Brain microvascular endothelial cell (primary cell): ENCODE data around the gene PAX4.
A peak's percentile ranks its signal among the peaks of the same experiment; 100 is the strongest.

Experiments
- DNase-seq: peaks from one replicate; pipeline ENCODE4 v3.0.0-alpha.2; 2020
- H3K27ac ChIP-seq: fragments of 250-450 bp; sonication (Bioruptor Pico); 2 replicates; pipeline ENCODE4 v1.5.1; 2020; ENCODE audit warnings: mild to moderate bottlenecking, moderate library complexity
- H3K27me3 ChIP-seq: fragments of 250-450 bp; sonication (Bioruptor Pico); replicated peaks from 2 replicates; pipeline ENCODE4 v1.5.1; 2020; ENCODE audit warnings: mild to moderate bottlenecking
- H3K36me3 ChIP-seq: fragments of 250-450 bp; sonication (Bioruptor Pico); replicated peaks from 2 replicates; pipeline ENCODE4 v1.5.1; 2020; ENCODE audit warnings: mild to moderate bottlenecking
- H3K4me3 ChIP-seq: 2 replicates; pipeline ENCODE4 v1.5.1; 2011; ENCODE audit warnings: low read depth, mild to moderate bottlenecking, control low read depth, low read length, moderate library complexity
- in situ Hi-C: cut with HindIII; loops from 2 replicates; pipeline ENCODE4 v1.10.0; 2017; ENCODE audit warnings: low sequenced_read_pairs, low pct_ligation_motif_present
- TF ChIP-seq, protein P1 (sequence below): IDR thresholded peaks from 2 replicates; pipeline ENCODE4 v1.5.1; 2011; ENCODE audit warnings: low read depth, mild to moderate bottlenecking, moderate library complexity, low read length, control low read depth, inconsistent platforms; ENCODE audit errors: missing control alignments

Gene PAX4

DNA sequence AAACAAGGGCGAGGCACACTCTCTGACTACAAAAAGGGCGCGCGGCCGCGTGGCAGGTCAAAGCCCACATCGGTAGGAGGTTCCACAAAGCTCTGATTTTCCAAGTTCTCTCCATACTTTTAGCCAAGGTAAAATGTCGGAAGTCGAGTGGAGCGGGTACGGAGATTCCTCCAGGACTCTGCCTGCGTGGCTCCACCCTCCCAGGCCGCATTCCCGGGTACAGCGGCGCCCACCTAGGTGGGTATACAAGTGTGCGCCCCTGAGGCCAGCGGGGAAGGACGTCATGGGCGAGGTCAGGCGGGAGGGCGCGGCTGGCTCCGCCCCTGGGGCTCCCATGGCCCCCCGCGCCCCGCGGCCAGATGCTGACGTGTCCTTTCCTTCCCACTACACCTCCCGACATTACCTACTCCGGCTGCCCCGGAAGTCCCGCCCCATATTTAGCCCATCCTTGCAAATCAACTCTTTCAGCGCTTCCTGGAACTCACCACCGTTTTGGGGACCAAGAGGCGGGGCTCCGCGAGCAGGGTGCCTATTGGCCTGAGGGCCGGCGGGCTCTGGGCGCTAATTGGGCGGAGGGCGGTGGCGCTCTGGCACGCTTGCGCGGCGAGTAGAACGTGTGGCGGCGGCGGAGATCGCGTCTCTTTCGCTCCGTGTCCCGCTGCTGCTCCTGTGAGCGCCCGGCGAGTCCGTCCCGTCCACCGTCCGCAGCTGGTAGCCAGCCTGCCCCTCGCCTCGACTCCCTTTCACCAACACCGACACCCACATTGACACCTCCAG is 33.8 kb upstream of the PAX4 start, which contains the start of gene SND1:
Gene SND1 (plus strand): TSS at position 639 of the 777 bp plus-strand sequence. CDS start 180 bp downstream, outside the sequence.
- peak within 1 kb of the TSS; percentile 81 for H3K4me3 ChIP-seq
- TF ChIP-seq, protein P1, sequence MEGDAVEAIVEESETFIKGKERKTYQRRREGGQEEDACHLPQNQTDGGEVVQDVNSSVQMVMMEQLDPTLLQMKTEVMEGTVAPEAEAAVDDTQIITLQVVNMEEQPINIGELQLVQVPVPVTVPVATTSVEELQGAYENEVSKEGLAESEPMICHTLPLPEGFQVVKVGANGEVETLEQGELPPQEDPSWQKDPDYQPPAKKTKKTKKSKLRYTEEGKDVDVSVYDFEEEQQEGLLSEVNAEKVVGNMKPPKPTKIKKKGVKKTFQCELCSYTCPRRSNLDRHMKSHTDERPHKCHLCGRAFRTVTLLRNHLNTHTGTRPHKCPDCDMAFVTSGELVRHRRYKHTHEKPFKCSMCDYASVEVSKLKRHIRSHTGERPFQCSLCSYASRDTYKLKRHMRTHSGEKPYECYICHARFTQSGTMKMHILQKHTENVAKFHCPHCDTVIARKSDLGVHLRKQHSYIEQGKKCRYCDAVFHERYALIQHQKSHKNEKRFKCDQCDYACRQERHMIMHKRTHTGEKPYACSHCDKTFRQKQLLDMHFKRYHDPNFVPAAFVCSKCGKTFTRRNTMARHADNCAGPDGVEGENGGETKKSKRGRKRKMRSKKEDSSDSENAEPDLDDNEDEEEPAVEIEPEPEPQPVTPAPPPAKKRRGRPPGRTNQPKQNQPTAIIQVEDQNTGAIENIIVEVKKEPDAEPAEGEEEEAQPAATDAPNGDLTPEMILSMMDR = no peak
- DNase-seq = peak; percentile 99
- peak within 1 kb of the TSS; percentile 94 for H3K27ac ChIP-seq
- in situ Hi-C loops = no loop called here
- H3K27me3 ChIP-seq = no peaks in the 10 kb centered on the region
- no peaks in the 10 kb centered on the region for H3K36me3 ChIP-seq

DNA sequence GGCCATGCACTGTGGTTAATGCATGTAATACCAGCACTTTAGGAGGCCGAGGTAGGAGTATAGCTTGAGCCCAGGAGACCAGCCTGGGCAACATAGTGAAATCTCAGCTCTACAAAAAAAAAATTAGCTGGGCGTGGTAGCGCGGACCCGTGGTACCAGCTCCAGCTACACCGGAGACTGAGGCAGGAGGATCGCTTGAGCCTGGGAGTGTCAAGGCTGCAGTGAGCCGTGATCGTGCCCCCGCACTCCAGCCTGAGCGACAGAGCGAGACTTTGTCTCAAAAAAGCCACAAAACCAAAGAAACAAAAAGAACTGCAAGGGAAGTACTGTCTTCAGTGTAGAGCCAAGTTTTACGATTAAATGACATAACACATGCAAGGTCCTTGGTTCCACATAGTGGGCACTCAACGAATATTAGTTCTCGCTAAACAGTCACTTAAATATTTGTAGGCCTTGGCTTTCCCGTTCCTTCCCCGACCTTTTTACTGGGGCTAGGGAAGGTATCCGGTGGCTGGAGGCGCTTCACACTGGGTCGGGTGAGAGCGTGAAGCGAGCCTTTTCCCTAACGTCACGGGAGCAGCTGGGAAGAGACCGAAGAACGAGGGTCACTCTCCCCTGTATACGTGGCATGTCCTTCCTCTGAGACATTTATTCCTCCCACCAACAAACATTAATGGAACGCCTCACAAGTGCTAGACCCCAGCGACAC is 33.1 kb upstream of the PAX4 start:
- TF ChIP-seq, protein P1 = no peak
- H3K36me3 ChIP-seq = no peaks in the 10 kb centered on the region
- in situ Hi-C loops = no loop called here
- H3K4me3 ChIP-seq = peak overlapping the region; percentile 81
- H3K27me3 ChIP-seq = no peaks in the 10 kb centered on the region
- no peak for DNase-seq
- H3K27ac ChIP-seq = peak overlapping the region; percentile 94

DNA sequence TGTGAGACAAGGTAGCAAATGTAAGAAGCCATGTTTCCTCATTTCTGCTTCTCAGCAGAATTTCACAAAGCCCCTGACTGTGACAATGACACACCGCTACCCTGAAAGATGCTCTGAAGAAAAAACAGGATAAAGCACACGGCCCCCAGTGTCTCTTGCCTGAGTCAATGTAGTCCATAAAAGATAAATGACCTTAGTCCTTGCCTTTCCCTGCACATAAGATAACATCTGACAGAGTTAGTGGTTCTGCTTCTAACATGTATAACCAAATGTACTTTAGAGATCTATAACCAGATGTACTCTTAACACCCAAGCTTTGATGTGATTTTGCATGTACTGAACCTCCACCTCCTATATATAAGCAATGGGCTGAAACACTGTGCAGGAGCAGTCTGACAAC is 31.0 kb upstream of the PAX4 start:
- H3K4me3 ChIP-seq = no peak overlapping the region
- no peaks in the 10 kb centered on the region for H3K27me3 ChIP-seq
- in situ Hi-C loops = no loop called here
- H3K27ac ChIP-seq = no peak overlapping the region
- H3K36me3 ChIP-seq = no peaks in the 10 kb centered on the region
- no peak for DNase-seq
- TF ChIP-seq, protein P1 = no peak

DNA sequence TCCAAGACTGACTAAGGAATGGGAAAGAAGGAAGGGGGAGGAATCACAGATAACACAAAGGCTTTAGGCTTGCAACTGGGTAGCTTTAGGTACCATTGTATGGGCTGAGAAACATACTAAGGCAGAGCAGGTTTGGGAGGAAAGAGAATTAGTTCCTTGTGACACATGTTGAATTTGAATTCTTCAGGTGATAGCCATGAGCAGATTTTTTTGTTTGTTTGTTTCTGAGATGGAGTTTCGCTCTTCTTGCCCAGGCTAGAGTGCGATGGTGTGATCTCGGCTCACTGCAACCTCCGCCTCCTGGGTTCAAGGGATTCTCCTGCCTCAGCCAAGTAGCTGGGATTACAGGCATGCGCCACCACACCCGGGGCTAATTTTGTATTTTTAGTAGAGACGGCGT is 29.7 kb upstream of the PAX4 start:
- H3K4me3 ChIP-seq = no peak overlapping the region
- no peaks in the 10 kb centered on the region for H3K27me3 ChIP-seq
- H3K36me3 ChIP-seq = no peaks in the 10 kb centered on the region
- in situ Hi-C loops = no loop called here
- TF ChIP-seq, protein P1 = no peak
- no peak overlapping the region for H3K27ac ChIP-seq
- no peak for DNase-seq

DNA sequence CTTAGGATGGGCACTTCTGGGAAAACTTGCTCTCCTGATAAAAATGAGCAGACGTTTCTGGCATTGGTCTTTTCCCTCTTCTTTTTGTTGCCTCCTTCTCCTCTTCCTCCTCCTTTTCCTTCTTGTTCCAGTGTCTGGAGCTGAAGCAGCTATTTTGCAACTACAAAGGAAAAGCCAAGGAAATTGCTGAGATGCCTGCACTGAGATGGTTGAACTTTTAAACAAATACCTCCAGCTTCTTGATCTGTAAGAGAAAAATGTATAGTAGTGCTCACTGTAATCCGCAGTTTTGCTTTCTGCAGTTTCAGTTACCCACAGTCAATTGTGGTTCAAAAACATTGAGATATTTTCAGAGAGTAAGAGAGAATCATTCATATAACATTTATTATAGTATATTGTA is 26.5 kb upstream of the PAX4 start:
- no peak for DNase-seq
- TF ChIP-seq, protein P1 = no peak
- no peak overlapping the region for H3K27ac ChIP-seq
- in situ Hi-C loops = no loop called here
- no peaks in the 10 kb centered on the region for H3K27me3 ChIP-seq
- H3K4me3 ChIP-seq = no peak overlapping the region
- no peaks in the 10 kb centered on the region for H3K36me3 ChIP-seq
